K562 (cell line): ENCODE measurements around the gene CPTP. TPM values are rescaled to one million over a fixed set of nuclear protein-coding genes. Genes with fewer than 3 reads are reported as not detected.
A peak's percentile ranks its signal among the peaks of the same experiment; 100 is the strongest.

Experiments used
- ARID4B ChIP-seq: sonication (generic); formaldehyde crosslinking; IDR thresholded peaks from 2 replicates; pipeline ENCODE4 v1.8.0; 2022; ENCODE audit warnings: mild to moderate bottlenecking, missing genetic modification reagents
- E2F6 ChIP-seq, 2 experiments: IDR thresholded peaks; 2 replicates each; pipeline ENCODE4 v1.6.1; 2011; ENCODE audit warnings: borderline replicate concordance in 1 of 2, control low read depth in 1 of 2, low read depth in 1 of 2, low read length in 1 of 2, mild to moderate bottlenecking in 1 of 2, mixed read lengths in 1 of 2, moderate library complexity in 1 of 2; ENCODE audit not compliant: insufficient read depth in 1 of 2, insufficient read length in 1 of 2, poor library complexity in 1 of 2, severe bottlenecking in 1 of 2; ENCODE audit errors: extremely low read depth in 1 of 2
- KDM5B ChIP-seq: fragments of 200-600 bp; sonication (generic); IDR thresholded peaks from 2 replicates; pipeline ENCODE4 v1.6.1; 2012; ENCODE audit warnings: low read depth, mild to moderate bottlenecking, moderate library complexity, low read length, control low read depth, inconsistent platforms; ENCODE audit not compliant: insufficient replicate concordance
- POLR2G ChIP-seq: fragments of 200-400 bp; formaldehyde crosslinking; IDR thresholded peaks from 2 replicates; pipeline ENCODE4 v1.6.1; 2017; ENCODE audit warnings: low read depth, mild to moderate bottlenecking, antibody characterized with exemption, low read length, moderate library complexity
- RBFOX2 ChIP-seq: fragments of 200-400 bp; formaldehyde crosslinking; IDR thresholded peaks from 2 replicates; pipeline ENCODE4 v1.6.1; 2017; ENCODE audit warnings: low read depth, mild to moderate bottlenecking, low read length, moderate library complexity
- TCFL5 ChIP-seq: fragments of 250-450 bp; sonication (Bioruptor Pico); conservative IDR thresholded peaks from 2 replicates; pipeline ENCODE4 v1.6.1; 2021; ENCODE audit warnings: mild to moderate bottlenecking, moderate library complexity, matching md5 sums
- polyA plus RNA-seq, 8 experiments: library from polyadenylated mRNA; depleted of rRNA in 4 of 8; stranded (reverse) in 5 of 8; unstranded in 3 of 8; fragments of >200 nt; fragmentation: Nextera tagmentation in 2 of 8; fragmentation: Illumina TruSeq in 1 of 8; extraction: Ambion mirVana in 2 of 8; extraction: Trizol in 1 of 8; gene quantifications; 2 replicates each; pipeline versions ENCODE4 v1.2.1 to v1.2.3, GENCODE V29; 2011 to 2014; ENCODE audit warnings: inconsistent platforms in 1 of 8, missing spikeins in 1 of 8
- total RNA-seq, 7 experiments: library from RNA; depleted of rRNA in 6 of 7; stranded (reverse); fragments of >200 nt in 6 of 7; fragmentation: Illumina TruSeq in 2 of 7; extraction: Trizol in 2 of 7; gene quantifications; 2 replicates each; pipeline versions ENCODE4 v1.2.1 to v1.2.3, GENCODE V29; 2011 to 2021; ENCODE audit warnings: low replicate concordance in 1 of 7

The CPTP gene
- total and polyA plus RNA-seq, 9 of the 15 experiments (the other 6 are each of a cell fraction or from before 2014, with no cell fraction given): 0.11 to 25.8 (median 3.5) TPM

- peak in 1 of 2 experiments; percentile 30 for TF ChIP-seq E2F6 (IDR thresholded peaks at IDR 0.05; ENCODE audit: borderline replicate concordance in 1 of 2, extremely low read depth in 1 of 2, insufficient read depth in 1 of 2, insufficient read length in 1 of 2, low read depth in 1 of 2, low read length in 1 of 2, poor library complexity in 1 of 2, severe bottlenecking in 1 of 2)
- TF ChIP-seq TCFL5 (CRISPR knock-in tag): no peak
- TF ChIP-seq POLR2G: peak; percentile 69
- peak; percentile 65 for TF ChIP-seq RBFOX2
- 0 out of 2 replicates have a peak, but pooled peaks have one; percentile 37 for TF ChIP-seq ARID4B
- peak; percentile 47 for TF ChIP-seq KDM5B
Measured at GRCh38 chr1:1351511-1352427, 27.2 kb downstream of the CPTP start (continued).
